ENCODE data around the gene QPCT. TPM values are rescaled to one million over a fixed set of nuclear protein-coding genes. Genes with fewer than 3 reads are reported as not detected.
"Not testable (repeated sequence)": the region's sequence is repeated elsewhere in the genome, so short reads cannot be mapped to it uniquely, and the experiment has no call there.

QPCT gene
- polyA plus RNA-seq, 1 experiment: 15.9 TPM

GRCh38 chr2:37405781-37406180 lies 61.4 kb downstream of the QPCT start:
- no peak for DNase-seq (ENCODE audit: low read depth)
- no peak for TF ChIP-seq CTCF (IDR thresholded peaks at IDR 0.05; ENCODE audit: insufficient read depth, low read depth, low read length)
- Histone ChIP-seq H3K36me3 (ENCODE audit: control insufficient read depth, insufficient read depth, low read length) (no peaks in the 10 kb centered on the region), H3K4me3 (ENCODE audit: low read depth, low read length) (no peak overlapping the region), H3K27me3 (ENCODE audit: control insufficient read depth, insufficient read depth, low read length) (no peaks in the 10 kb centered on the region)
- CTCF ChIA-PET: interaction anchor here (2.1 to 2.5 kb wide), 3 partner anchors 9 to 472 kb away, joined by 6 to 16 read pairs (median 12); no protein-coding TSS in a partner anchor
- POLR2A ChIA-PET: no interaction called here

GRCh38 chr2:37412231-37412630 lies 67.8 kb downstream of the QPCT start:
- ChIA-PET CTCF (interaction anchor here (0.5 to 11.7 kb wide), 9 partner anchors 15 to 1284 kb away, joined by 3 to 149 read pairs (median 4); no protein-coding TSS in a partner anchor), POLR2A (no interaction called here)
- no peak for DNase-seq (ENCODE audit: low read depth)
- Histone ChIP-seq H3K4me3 (ENCODE audit: low read depth, low read length) (no peak overlapping the region), H3K27me3 (ENCODE audit: control insufficient read depth, insufficient read depth, low read length) (no peaks in the 10 kb centered on the region), H3K36me3 (ENCODE audit: control insufficient read depth, insufficient read depth, low read length) (no peaks in the 10 kb centered on the region)
- TF ChIP-seq CTCF (IDR thresholded peaks at IDR 0.05; ENCODE audit: insufficient read depth, low read depth, low read length): no peak

GRCh38 chr2:37413911-37414469 lies 69.6 kb downstream of the QPCT start:
- H3K27me3 ChIP-seq (ENCODE audit: control insufficient read depth, insufficient read depth, low read length); H3K4me3 ChIP-seq (ENCODE audit: low read depth, low read length); H3K36me3 ChIP-seq (ENCODE audit: control insufficient read depth, insufficient read depth, low read length); DNase-seq (ENCODE audit: low read depth); POLR2A ChIA-PET: not testable (repeated sequence)
- CTCF ChIA-PET: interaction anchor here (0.6 to 11.7 kb wide), 37 partner anchors 10 to 829 kb away, joined by 3 to 149 read pairs (median 5); partner anchors contain the start of gene CDC42EP3

GRCh38 chr2:37414470-37414949 lies 70.1 kb downstream of the QPCT start:
- ChIA-PET CTCF (interaction anchor here (0.6 to 11.7 kb wide), 51 partner anchors 10 to 509 kb away, joined by 3 to 149 read pairs (median 4); partner anchors contain the start of gene CDC42EP3), POLR2A (interaction anchor here (0.6 kb wide), 1 partner anchor 239 kb away, joined by 3 read pairs; no protein-coding TSS in a partner anchor)
- peak; percentile 87 for TF ChIP-seq CTCF (IDR thresholded peaks at IDR 0.05; ENCODE audit: insufficient read depth, low read depth, low read length)
- Histone ChIP-seq H3K36me3 (ENCODE audit: control insufficient read depth, insufficient read depth, low read length) (no peaks in the 10 kb centered on the region), H3K27me3 (ENCODE audit: control insufficient read depth, insufficient read depth, low read length) (no peaks in the 10 kb centered on the region), H3K4me3 (ENCODE audit: low read depth, low read length) (no peak overlapping the region)
- DNase-seq (ENCODE audit: low read depth): peak; percentile 31

GRCh38 chr2:37415128-37415820 lies 70.8 kb downstream of the QPCT start:
- POLR2A ChIA-PET: interaction anchor here (0.6 kb wide), 1 partner anchor 238 kb away, joined by 3 read pairs; no protein-coding TSS in a partner anchor
- no peak overlapping the region for H3K4me3 ChIP-seq (ENCODE audit: low read depth, low read length)
- no peaks in the 10 kb centered on the region for H3K27me3 ChIP-seq (ENCODE audit: control insufficient read depth, insufficient read depth, low read length)
- TF ChIP-seq CTCF (IDR thresholded peaks at IDR 0.05; ENCODE audit: insufficient read depth, low read depth, low read length): peak; percentile 25; the same call in 1 of the 2 replicates
- H3K36me3 ChIP-seq (ENCODE audit: control insufficient read depth, insufficient read depth, low read length): no peaks in the 10 kb centered on the region
- CTCF ChIA-PET: interaction anchor here (0.6 to 11.7 kb wide), 51 partner anchors 11 to 508 kb away, joined by 3 to 149 read pairs (median 4); partner anchors contain the start of gene CDC42EP3
- no peak for DNase-seq (ENCODE audit: low read depth)
